Loucy (cell line): ENCODE results near the gene CYYR1.

Source experiments
- CTCF ChIP-seq: fragments of 200-600 bp; sonication (generic); conservative IDR thresholded peaks from 2 replicates; pipeline ENCODE4 v1.5.1; 2014; ENCODE audit warnings: mild to moderate bottlenecking, antibody characterized with exemption, low read length
- EZH2phosphoT487 ChIP-seq: fragments of 200-600 bp; IDR thresholded peaks from 2 replicates; pipeline ENCODE4 v1.6.1; 2018; ENCODE audit warnings: antibody characterized with exemption, mild to moderate bottlenecking, moderate library complexity, borderline replicate concordance

- TF ChIP-seq CTCF, result no peak
- no peak for TF ChIP-seq EZH2phosphoT487
Observed at GRCh38 chr21:26581818-26582217, 8.7 kb upstream of the CYYR1 start.
